GM12865 (cell line): ENCODE data around the gene XPNPEP3.
"Not testable (repeated sequence)": the region's sequence is repeated elsewhere in the genome, so short reads cannot be mapped to it uniquely, and the experiment has no call there.

ENCODE experiments used
- DNase-seq: peaks from one replicate; pipeline ENCODE4 v3.0.0; 2010; ENCODE audit warnings: low read depth
- H3K4me3 ChIP-seq: 2 replicates; pipeline ENCODE4 v1.5.1; 2011; ENCODE audit warnings: mild to moderate bottlenecking, low read depth, low read length, control low read depth
- TF ChIP-seq, protein P1 (sequence below): IDR thresholded peaks from 2 replicates; pipeline ENCODE4 v1.5.1; 2011; ENCODE audit warnings: low read length, control low read depth, low read depth, inconsistent platforms; ENCODE audit not compliant: insufficient read depth; ENCODE audit errors: missing control alignments

XPNPEP3 gene

GRCh38 chr22:40844951-40845350, 12.0 kb upstream of the XPNPEP3 start:
- no peak overlapping the region for H3K4me3 ChIP-seq
- TF ChIP-seq, protein P1, sequence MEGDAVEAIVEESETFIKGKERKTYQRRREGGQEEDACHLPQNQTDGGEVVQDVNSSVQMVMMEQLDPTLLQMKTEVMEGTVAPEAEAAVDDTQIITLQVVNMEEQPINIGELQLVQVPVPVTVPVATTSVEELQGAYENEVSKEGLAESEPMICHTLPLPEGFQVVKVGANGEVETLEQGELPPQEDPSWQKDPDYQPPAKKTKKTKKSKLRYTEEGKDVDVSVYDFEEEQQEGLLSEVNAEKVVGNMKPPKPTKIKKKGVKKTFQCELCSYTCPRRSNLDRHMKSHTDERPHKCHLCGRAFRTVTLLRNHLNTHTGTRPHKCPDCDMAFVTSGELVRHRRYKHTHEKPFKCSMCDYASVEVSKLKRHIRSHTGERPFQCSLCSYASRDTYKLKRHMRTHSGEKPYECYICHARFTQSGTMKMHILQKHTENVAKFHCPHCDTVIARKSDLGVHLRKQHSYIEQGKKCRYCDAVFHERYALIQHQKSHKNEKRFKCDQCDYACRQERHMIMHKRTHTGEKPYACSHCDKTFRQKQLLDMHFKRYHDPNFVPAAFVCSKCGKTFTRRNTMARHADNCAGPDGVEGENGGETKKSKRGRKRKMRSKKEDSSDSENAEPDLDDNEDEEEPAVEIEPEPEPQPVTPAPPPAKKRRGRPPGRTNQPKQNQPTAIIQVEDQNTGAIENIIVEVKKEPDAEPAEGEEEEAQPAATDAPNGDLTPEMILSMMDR: no peak
- DNase-seq: no peak

GRCh38 chr22:40845816-40846215, 11.1 kb upstream of the XPNPEP3 start:
- not testable (repeated sequence) for H3K4me3 ChIP-seq, DNase-seq

DNA sequence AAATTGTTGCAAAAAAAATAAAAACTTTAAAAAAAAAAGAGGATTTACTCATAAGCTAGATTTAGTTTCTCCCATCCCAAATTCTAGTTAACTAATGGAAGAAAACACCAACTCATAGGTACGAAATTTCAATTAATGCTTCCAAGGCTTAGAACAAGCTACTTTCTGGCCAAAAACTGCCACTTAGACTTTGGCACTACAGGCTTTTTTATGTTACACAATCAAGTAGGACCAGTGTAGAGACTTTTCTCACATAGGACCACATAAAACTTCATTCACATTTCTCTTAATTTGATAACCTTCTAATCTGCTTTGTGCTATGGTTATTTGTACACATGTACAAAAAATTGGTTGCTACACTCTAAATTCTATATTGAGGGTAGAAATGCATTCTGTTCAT, 3.6 kb upstream of the XPNPEP3 start:
- TF ChIP-seq, protein P1: no peak
- no peak for DNase-seq
- peak overlapping the region; percentile 86; the same call in 1 of the 2 replicates for H3K4me3 ChIP-seq

DNA sequence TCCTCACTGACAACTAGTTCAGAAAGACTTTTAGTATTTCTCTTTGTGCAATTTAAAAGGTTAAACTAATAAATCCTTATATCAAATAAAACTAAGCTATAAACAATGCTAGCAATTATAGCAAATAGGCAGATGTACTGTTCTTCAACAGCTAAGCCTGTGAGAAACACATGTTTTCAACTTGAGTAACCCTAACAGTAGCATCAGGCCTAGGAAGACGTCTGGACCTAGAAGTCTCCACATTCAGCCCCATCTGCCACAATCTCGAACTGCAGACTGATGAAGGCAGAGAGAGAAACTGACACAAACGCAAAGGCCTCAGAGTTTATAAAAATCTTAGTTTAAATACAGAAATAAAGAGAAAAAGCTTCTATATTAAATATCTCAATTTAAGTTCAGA, 3.0 kb upstream of the XPNPEP3 start:
- peak overlapping the region; percentile 86; the same call in 1 of the 2 replicates for H3K4me3 ChIP-seq
- TF ChIP-seq, protein P1: no peak
- peak; percentile 5 for DNase-seq

- H3K4me3 ChIP-seq: peak overlapping the region; percentile 86
- DNase-seq: peak; percentile 3
- TF ChIP-seq, protein P1: no peak
These were observed 1.6 kb upstream of the XPNPEP3 start for GRCh38 chr22:40855071-40855978.

DNA sequence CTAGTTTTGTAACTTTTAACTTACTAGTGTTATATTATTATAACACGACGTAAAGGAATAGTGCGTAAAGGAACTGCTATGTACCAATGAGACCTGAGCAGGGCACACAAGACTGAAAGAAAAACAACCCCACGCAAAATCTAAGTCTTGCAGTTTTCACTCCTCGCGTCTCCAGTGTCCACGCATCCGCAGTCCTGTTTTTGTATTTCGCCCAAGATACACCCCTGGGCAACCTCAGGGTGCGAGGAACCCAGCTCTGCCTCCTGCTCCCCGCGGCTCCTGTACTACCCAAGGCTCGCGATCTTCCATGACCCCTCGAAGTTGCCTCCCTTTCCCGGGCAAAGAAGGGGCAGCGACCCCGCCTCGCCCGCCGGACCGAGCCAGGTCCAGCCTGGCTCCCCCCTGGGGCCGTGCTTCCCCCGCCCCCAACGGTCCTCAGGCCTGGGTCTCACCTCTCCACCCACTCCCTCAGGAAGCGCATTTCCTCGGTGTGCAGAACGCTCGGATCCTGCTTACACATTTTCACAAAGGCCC, 902 bp upstream of the XPNPEP3 start:
- H3K4me3 ChIP-seq: peak overlapping the region; percentile 86
- TF ChIP-seq, protein P1: no peak
- DNase-seq: peak; percentile 45

GRCh38 chr22:40857309-40857855, 434 bp downstream of the XPNPEP3 start:
- H3K4me3 ChIP-seq: peak overlapping the region; percentile 86
- TF ChIP-seq, protein P1: no peak
- peak; percentile 9 for DNase-seq
